NCI-H2171 (cell line): ENCODE results near the gene GFRA4.
"Not testable (repeated sequence)": the region's sequence is repeated elsewhere in the genome, so short reads cannot be mapped to it uniquely, and the experiment has no call there.

Experiments
- DNase-seq: peaks from one replicate; lab custom pipeline; 2025; lab: John Stamatoyannopoulos, UW

Gene GFRA4

GRCh38 chr20:3615171-3615840 lies 47.9 kb downstream of the GFRA4 start:
- DNase-seq: not testable (repeated sequence)

- no peak for DNase-seq
These were observed 48.7 kb downstream of the GFRA4 start for GRCh38 chr20:3614466-3614865.

- DNase-seq: no peak
These were observed 49.3 kb downstream of the GFRA4 start for GRCh38 chr20:3613821-3614440.

- no peak for DNase-seq
These were observed 50.2 kb downstream of the GFRA4 start for GRCh38 chr20:3612795-3613572.

- DNase-seq: no peak
These were observed 51.3 kb downstream of the GFRA4 start for GRCh38 chr20:3611901-3612300.
